Neural cell (in vitro differentiated cells): ENCODE results near the gene HECTD1.

Experiments used
- EZH2 ChIP-seq: fragments of 200-600, 300-800 bp; shearing (Covaris generic), sonication (generic); IDR thresholded peaks from 2 replicates; pipeline ENCODE4 v1.6.1; 2014; ENCODE audit warnings: antibody characterized with exemption, low read length, borderline replicate concordance, mild to moderate bottlenecking; ENCODE audit not compliant: insufficient read depth, poor library complexity, severe bottlenecking
- POLR2AphosphoS5 ChIP-seq: IDR thresholded peaks from 2 replicates; pipeline ENCODE4 v1.6.1; 2012
- RAD21 ChIP-seq: fragments of 450-650 bp; conservative IDR thresholded peaks from 2 replicates; pipeline ENCODE4 v1.6.1; 2014; ENCODE audit warnings: antibody characterized with exemption, mild to moderate bottlenecking, moderate library complexity
- TF ChIP-seq, protein P1 (sequence below): fragments of 450-650 bp; IDR thresholded peaks from 2 replicates; pipeline ENCODE4 v1.5.1; 2014; ENCODE audit warnings: antibody characterized with exemption, mild to moderate bottlenecking, moderate library complexity; ENCODE audit not compliant: poor library complexity, severe bottlenecking
- TF ChIP-seq, protein P2 (sequence below): IDR thresholded peaks from 2 replicates; pipeline ENCODE4 v1.6.1; 2012; ENCODE audit warnings: borderline replicate concordance

DNA sequence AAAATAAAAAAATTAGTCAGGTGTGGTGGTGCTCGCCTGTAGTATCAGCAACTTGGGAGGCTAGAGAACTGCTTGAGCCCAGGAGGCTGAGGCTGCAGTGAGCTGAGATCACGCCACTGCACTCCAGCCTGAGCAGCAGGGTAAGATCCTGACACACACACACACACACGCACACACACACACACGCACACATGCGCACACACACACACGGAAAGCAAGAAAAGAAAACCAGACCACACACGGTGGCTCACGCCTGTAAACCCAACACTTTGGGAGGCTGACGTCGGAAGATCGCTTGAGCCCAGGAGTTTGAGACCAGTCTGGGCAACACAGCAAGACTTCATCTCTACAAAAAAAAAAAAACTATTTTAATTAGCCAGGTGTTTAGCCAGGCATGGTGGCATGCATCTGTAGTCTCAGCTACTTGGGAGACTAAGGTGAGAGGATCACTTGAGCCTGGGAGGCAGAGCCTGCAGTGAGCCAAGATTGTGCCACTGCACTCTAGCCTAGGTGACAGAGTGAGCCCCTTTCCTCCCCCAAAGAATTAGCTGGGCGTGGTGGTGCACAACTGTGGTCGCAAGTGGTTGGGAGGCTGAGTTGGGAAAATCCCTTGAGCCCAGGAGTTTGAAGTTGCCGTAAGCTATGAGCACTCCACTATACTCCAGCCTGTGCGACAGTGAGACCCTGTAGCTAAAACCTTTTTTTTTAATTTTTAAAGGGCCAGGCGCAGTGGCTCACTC, 44.5 kb downstream of the HECTD1 start:
- TF ChIP-seq, protein P1, sequence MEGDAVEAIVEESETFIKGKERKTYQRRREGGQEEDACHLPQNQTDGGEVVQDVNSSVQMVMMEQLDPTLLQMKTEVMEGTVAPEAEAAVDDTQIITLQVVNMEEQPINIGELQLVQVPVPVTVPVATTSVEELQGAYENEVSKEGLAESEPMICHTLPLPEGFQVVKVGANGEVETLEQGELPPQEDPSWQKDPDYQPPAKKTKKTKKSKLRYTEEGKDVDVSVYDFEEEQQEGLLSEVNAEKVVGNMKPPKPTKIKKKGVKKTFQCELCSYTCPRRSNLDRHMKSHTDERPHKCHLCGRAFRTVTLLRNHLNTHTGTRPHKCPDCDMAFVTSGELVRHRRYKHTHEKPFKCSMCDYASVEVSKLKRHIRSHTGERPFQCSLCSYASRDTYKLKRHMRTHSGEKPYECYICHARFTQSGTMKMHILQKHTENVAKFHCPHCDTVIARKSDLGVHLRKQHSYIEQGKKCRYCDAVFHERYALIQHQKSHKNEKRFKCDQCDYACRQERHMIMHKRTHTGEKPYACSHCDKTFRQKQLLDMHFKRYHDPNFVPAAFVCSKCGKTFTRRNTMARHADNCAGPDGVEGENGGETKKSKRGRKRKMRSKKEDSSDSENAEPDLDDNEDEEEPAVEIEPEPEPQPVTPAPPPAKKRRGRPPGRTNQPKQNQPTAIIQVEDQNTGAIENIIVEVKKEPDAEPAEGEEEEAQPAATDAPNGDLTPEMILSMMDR = no peak
- TF ChIP-seq, protein P2, sequence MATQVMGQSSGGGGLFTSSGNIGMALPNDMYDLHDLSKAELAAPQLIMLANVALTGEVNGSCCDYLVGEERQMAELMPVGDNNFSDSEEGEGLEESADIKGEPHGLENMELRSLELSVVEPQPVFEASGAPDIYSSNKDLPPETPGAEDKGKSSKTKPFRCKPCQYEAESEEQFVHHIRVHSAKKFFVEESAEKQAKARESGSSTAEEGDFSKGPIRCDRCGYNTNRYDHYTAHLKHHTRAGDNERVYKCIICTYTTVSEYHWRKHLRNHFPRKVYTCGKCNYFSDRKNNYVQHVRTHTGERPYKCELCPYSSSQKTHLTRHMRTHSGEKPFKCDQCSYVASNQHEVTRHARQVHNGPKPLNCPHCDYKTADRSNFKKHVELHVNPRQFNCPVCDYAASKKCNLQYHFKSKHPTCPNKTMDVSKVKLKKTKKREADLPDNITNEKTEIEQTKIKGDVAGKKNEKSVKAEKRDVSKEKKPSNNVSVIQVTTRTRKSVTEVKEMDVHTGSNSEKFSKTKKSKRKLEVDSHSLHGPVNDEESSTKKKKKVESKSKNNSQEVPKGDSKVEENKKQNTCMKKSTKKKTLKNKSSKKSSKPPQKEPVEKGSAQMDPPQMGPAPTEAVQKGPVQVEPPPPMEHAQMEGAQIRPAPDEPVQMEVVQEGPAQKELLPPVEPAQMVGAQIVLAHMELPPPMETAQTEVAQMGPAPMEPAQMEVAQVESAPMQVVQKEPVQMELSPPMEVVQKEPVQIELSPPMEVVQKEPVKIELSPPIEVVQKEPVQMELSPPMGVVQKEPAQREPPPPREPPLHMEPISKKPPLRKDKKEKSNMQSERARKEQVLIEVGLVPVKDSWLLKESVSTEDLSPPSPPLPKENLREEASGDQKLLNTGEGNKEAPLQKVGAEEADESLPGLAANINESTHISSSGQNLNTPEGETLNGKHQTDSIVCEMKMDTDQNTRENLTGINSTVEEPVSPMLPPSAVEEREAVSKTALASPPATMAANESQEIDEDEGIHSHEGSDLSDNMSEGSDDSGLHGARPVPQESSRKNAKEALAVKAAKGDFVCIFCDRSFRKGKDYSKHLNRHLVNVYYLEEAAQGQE = no peak
- TF ChIP-seq POLR2AphosphoS5 (no peak), EZH2 (no peak), RAD21 (no peak)
